H9 (cell line): ENCODE results near the gene DYNC2H1. TPM values are rescaled to one million over a fixed set of nuclear protein-coding genes. Genes with fewer than 3 reads are reported as not detected.

Experiments used
- DNase-seq: peaks from one replicate; pipeline ENCODE4 v3.0.0-alpha.2; 2017
- H2AFZ ChIP-seq: one replicate; pipeline ENCODE4 v1.6.1; 2013; ENCODE audit warnings: mild to moderate bottlenecking, low read length, control low read depth, moderate library complexity
- H2AK5ac ChIP-seq: 2 replicates; pipeline ENCODE4 v1.6.1; 2013; ENCODE audit warnings: low read length, control low read depth, mixed read lengths; ENCODE audit not compliant: insufficient read length
- H2BK120ac ChIP-seq: one replicate; pipeline ENCODE4 v1.6.1; 2013; ENCODE audit warnings: low read depth, mild to moderate bottlenecking, low read length, control low read depth, inconsistent platforms; ENCODE audit not compliant: poor library complexity, severe bottlenecking
- H2BK12ac ChIP-seq: 2 replicates; pipeline ENCODE4 v1.6.1; 2013; ENCODE audit warnings: low read length, control low read depth, mixed read lengths, low read depth; ENCODE audit not compliant: insufficient read length
- H2BK15ac ChIP-seq: 2 replicates; pipeline ENCODE4 v1.6.1; 2013; ENCODE audit warnings: low read depth, low read length, control low read depth
- H2BK20ac ChIP-seq: one replicate; pipeline ENCODE4 v1.6.1; 2013; ENCODE audit warnings: low read depth, mild to moderate bottlenecking, low read length, control low read depth, inconsistent platforms; ENCODE audit not compliant: poor library complexity, severe bottlenecking
- H2BK5ac ChIP-seq: 2 replicates; pipeline ENCODE4 v1.6.1; 2013; ENCODE audit warnings: low read length, control low read depth, mixed read lengths; ENCODE audit not compliant: insufficient read length
- H3K14ac ChIP-seq: 2 replicates; pipeline ENCODE4 v1.6.1; 2013; ENCODE audit warnings: low read length, control low read depth; ENCODE audit not compliant: insufficient read depth
- H3K18ac ChIP-seq: 2 replicates; pipeline ENCODE4 v1.6.1; 2013; ENCODE audit warnings: low read depth, mild to moderate bottlenecking, mixed read lengths, low read length, control low read depth; ENCODE audit not compliant: insufficient read length
- H3K23ac ChIP-seq: 2 replicates; pipeline ENCODE4 v1.6.1; 2013; ENCODE audit warnings: low read length, control low read depth, mixed read lengths, low read depth; ENCODE audit not compliant: insufficient read length
- H3K23me2 ChIP-seq: 2 replicates; pipeline ENCODE4 v1.6.1; 2013; ENCODE audit warnings: low read depth, mild to moderate bottlenecking, mixed read lengths, low read length, control low read depth; ENCODE audit not compliant: insufficient read length, poor library complexity, severe bottlenecking
- H3K27ac ChIP-seq: 2 replicates; pipeline ENCODE4 v1.5.1; 2013; ENCODE audit warnings: low read length, control low read depth, mixed read lengths, low read depth; ENCODE audit not compliant: insufficient read length
- H3K27me3 ChIP-seq: 2 replicates; pipeline ENCODE4 v1.6.1; 2013; ENCODE audit warnings: low read length, control low read depth, inconsistent platforms; ENCODE audit not compliant: insufficient read depth
- H3K4ac ChIP-seq: 2 replicates; pipeline ENCODE4 v1.6.1; 2013; ENCODE audit warnings: low read depth, mild to moderate bottlenecking, control low read depth, inconsistent platforms, low read length, moderate library complexity
- H3K4me1 ChIP-seq: 2 replicates; pipeline ENCODE4 v1.6.1; 2013; ENCODE audit warnings: low read length, control low read depth, inconsistent platforms; ENCODE audit not compliant: insufficient read depth
- H3K4me2 ChIP-seq: 2 replicates; pipeline ENCODE4 v1.6.1; 2013; ENCODE audit warnings: low read length, control low read depth, mixed read lengths; ENCODE audit not compliant: insufficient read length, insufficient read depth
- H3K56ac ChIP-seq: 2 replicates; pipeline ENCODE4 v1.6.1; 2013; ENCODE audit warnings: low read depth, mild to moderate bottlenecking, mixed read lengths, low read length, control low read depth; ENCODE audit not compliant: insufficient read length
- H3K79me1 ChIP-seq: 2 replicates; pipeline ENCODE4 v1.6.1; 2013; ENCODE audit warnings: low read depth, mild to moderate bottlenecking, moderate library complexity, low read length, control low read depth, inconsistent platforms; ENCODE audit not compliant: insufficient read depth, poor library complexity, severe bottlenecking
- H3K79me2 ChIP-seq: 2 replicates; pipeline ENCODE4 v1.6.1; 2013; ENCODE audit warnings: low read length, control low read depth, inconsistent platforms; ENCODE audit not compliant: insufficient read depth
- H3K9ac ChIP-seq: 2 replicates; pipeline ENCODE4 v1.6.1; 2013; ENCODE audit warnings: low read length, control low read depth, mixed read lengths; ENCODE audit not compliant: insufficient read length; ENCODE audit errors: extremely low read depth
- H3K9me3 ChIP-seq: one replicate; pipeline ENCODE4 v1.6.1; 2013; ENCODE audit warnings: low read depth, low read length, inconsistent platforms; ENCODE audit not compliant: control insufficient read depth
- H3T11ph ChIP-seq: one replicate; pipeline ENCODE4 v1.6.1; 2013; ENCODE audit warnings: mild to moderate bottlenecking, low read length, control low read depth, inconsistent platforms
- H4K20me1 ChIP-seq: one replicate; pipeline ENCODE4 v1.6.1; 2013; ENCODE audit not compliant: control insufficient read depth, insufficient read length, insufficient read depth
- H4K5ac ChIP-seq: 2 replicates; pipeline ENCODE4 v1.6.1; 2013; ENCODE audit warnings: low read depth, mild to moderate bottlenecking, mixed read lengths, low read length, control low read depth; ENCODE audit not compliant: insufficient read length
- H4K8ac ChIP-seq: replicated peaks from 2 replicates; pipeline ENCODE4 v1.6.1; 2013; ENCODE audit warnings: low read length, control low read depth, mixed read lengths, low read depth; ENCODE audit not compliant: insufficient read length
- H4K91ac ChIP-seq: 2 replicates; pipeline ENCODE4 v1.6.1; 2013; ENCODE audit warnings: low read depth, mild to moderate bottlenecking, moderate library complexity, mixed read lengths, low read length, control low read depth; ENCODE audit not compliant: insufficient read length
- H3K27ac Mint-ChIP-seq, 3 experiments: 2 replicates in 2 of 3; 3 replicates in 1 of 3; pipeline ENCODE4 v1.8.0; 2020 to 2021; ENCODE audit warnings: mixed read lengths in 3 of 3, mild to moderate bottlenecking in 1 of 3, moderate library complexity in 1 of 3
- H3K27me3 Mint-ChIP-seq: 2 replicates; pipeline ENCODE4 v1.8.0; 2021; ENCODE audit warnings: low read depth, mild to moderate bottlenecking, moderate library complexity, mixed read lengths
- H3K36me3 Mint-ChIP-seq, 3 experiments: 2 replicates in 2 of 3; 3 replicates in 1 of 3; pipeline ENCODE4 v1.8.0; 2020 to 2021; ENCODE audit warnings: low read depth in 3 of 3, mixed read lengths in 3 of 3; ENCODE audit not compliant: insufficient read depth in 1 of 3
- H3K4me1 Mint-ChIP-seq, 2 experiments: 2 replicates each; pipeline ENCODE4 v1.8.0; 2020; ENCODE audit warnings: mixed read lengths in 2 of 2
- H3K4me3 Mint-ChIP-seq, 2 experiments: 2 replicates in 1 of 2; 3 replicates in 1 of 2; pipeline ENCODE4 v1.8.0; 2020 to 2021; ENCODE audit warnings: mild to moderate bottlenecking in 2 of 2, mixed read lengths in 2 of 2, moderate library complexity in 1 of 2
- H3K9me3 Mint-ChIP-seq, 2 experiments: 2 replicates in 1 of 2; 3 replicates in 1 of 2; pipeline ENCODE4 v1.8.0; 2020; ENCODE audit warnings: mild to moderate bottlenecking in 2 of 2, mixed read lengths in 2 of 2, moderate library complexity in 1 of 2
- CTCF ChIP-seq: fragments of 200-600 bp; sonication (generic); conservative IDR thresholded peaks from 3 replicates; pipeline ENCODE4 v1.8.0; 2021; ENCODE audit warnings: antibody characterized with exemption, mild to moderate bottlenecking
- total RNA-seq: library from RNA; stranded (reverse); gene quantifications from 2 replicates; pipeline ENCODE4 v1.2.1, GENCODE V29; 2021

DYNC2H1 gene
- total RNA-seq, 1 experiment from 2014 or later: 13.2 TPM

GRCh38 chr11:103279821-103280220, 170.6 kb downstream of the DYNC2H1 start:
- H2AK5ac ChIP-seq: no peak overlapping the region
- H3K23ac ChIP-seq: no peak overlapping the region
- DNase-seq: no peak
- H3K27me3 ChIP-seq: no peaks in the 10 kb centered on the region
- H4K91ac ChIP-seq: no peak overlapping the region
- no peaks in the 10 kb centered on the region for H3K4me1 Mint-ChIP-seq
- H3K4me2 ChIP-seq: no peak overlapping the region
- H3K9me3 Mint-ChIP-seq: no peaks in the 10 kb centered on the region
- no peak overlapping the region for H2BK20ac ChIP-seq
- peak overlapping the region in 2 of 3 experiments; percentile 1 to 9; a peak in 2 of 7 replicates for H3K27ac Mint-ChIP-seq
- no peaks in the 10 kb centered on the region for H4K20me1 ChIP-seq
- no peaks in the 10 kb centered on the region for H3K27me3 Mint-ChIP-seq
- H3K27ac ChIP-seq: no peak overlapping the region
- H2BK12ac ChIP-seq: no peak overlapping the region
- H3K36me3 Mint-ChIP-seq: no peaks in the 10 kb centered on the region
- H3K4me3 Mint-ChIP-seq: no peak overlapping the region
- H3K79me1 ChIP-seq: no peaks in the 10 kb centered on the region
- no peaks in the 10 kb centered on the region for H3K79me2 ChIP-seq
- H3K9ac ChIP-seq: no peak overlapping the region
- no peak overlapping the region for H2BK5ac ChIP-seq
- no peak overlapping the region for H3K4ac ChIP-seq
- no peak overlapping the region for H3K18ac ChIP-seq
- H3K23me2 ChIP-seq: no peaks in the 10 kb centered on the region
- H2BK120ac ChIP-seq: no peak overlapping the region
- no peak overlapping the region for H4K8ac ChIP-seq
- no peaks in the 10 kb centered on the region for H3K9me3 ChIP-seq
- no peak overlapping the region for H2BK15ac ChIP-seq
- TF ChIP-seq CTCF: no peak
- no peak overlapping the region for H2AFZ ChIP-seq
- no peak overlapping the region for H3K56ac ChIP-seq
- H3T11ph ChIP-seq: no peak overlapping the region
- no peak overlapping the region for H3K14ac ChIP-seq
- H4K5ac ChIP-seq: no peak overlapping the region
- H3K4me1 ChIP-seq: no peaks in the 10 kb centered on the region
